Measurements from ENCODE around the gene AP3S2. TPM values are rescaled to one million over a fixed set of nuclear protein-coding genes. Genes with fewer than 3 reads are reported as not detected.

Gene AP3S2
- total and polyA plus RNA-seq, 2 donors (not counting 1 experiment from before 2014, with no cell fraction given): 11.3 to 32.3 TPM

DNA sequence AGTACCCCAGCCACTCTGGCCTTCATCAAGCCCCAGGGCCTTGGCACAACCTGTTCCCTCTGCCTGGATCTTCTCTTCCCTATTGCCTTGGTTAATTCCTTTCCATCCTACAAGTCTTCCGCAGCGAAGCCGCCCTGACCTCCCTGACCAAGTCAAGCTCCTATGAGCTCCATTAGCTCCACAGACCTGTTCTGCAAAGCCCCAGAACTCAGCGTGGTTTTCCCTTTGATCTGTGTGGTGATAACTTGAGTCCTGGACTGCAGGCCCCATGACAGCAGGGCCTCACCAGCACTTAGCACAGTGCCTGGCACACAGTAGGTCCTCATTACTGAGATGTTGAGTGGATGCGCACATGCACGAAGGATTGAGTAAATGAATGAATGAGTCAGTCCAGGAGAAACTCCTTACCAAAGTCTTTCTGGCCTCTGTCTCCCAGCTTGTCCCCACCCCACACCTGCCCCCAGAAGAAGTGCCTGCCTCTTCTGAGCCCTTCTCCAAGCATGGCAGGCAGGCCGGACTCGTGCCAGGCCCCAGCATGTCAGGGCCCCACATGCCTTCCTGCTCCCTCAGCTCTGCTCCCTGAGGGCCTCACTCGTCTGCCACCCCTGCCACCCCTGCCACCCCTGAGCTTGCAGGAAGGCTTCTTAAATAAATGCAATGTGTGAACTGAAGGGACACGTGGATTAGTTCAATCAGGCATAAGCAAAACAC, 85.5 kb downstream of the AP3S2 start:
- Mint-ChIP-seq H3K9me3 (ENCODE audit: insufficient read depth) (no peaks in the 10 kb centered on the region), H3K4me3 (no peak overlapping the region), H3K4me1 (no peaks in the 10 kb centered on the region), H3K27me3 (peaks cover 7% of the 10 kb centered on the region), H3K27ac (no peak overlapping the region)
- CTCF ChIA-PET: no interaction called here
- POLR2A ChIA-PET: no interaction called here
- Histone ChIP-seq H3K27ac (ENCODE audit: low read length in 2 of 2) (no peak overlapping the region), H3K4me3 (ENCODE audit: control extremely low read depth in 1 of 5, extremely low read depth in 1 of 5, insufficient read depth in 1 of 5, low read depth in 2 of 5, low read length in 4 of 5) (no peak overlapping the region), H3K4me2 (replicated peaks; ENCODE audit: low read depth, low read length, poor library complexity, severe bottlenecking) (no peak overlapping the region), H4K20me1 (ENCODE audit: control insufficient read depth, insufficient read depth, low read length, poor library complexity, severe bottlenecking) (no peaks in the 10 kb centered on the region), H3K79me2 (ENCODE audit: control insufficient read depth, insufficient read depth, low read length) (no peaks in the 10 kb centered on the region), H3K9ac (ENCODE audit: low read length) (no peak overlapping the region), H3K9me3 (ENCODE audit: control extremely low read depth in 1 of 3, control insufficient read depth in 2 of 3, insufficient read depth in 1 of 3, low read length in 2 of 3) (no peaks in the 10 kb centered on the region), H2AFZ (ENCODE audit: insufficient read depth, low read depth, low read length, poor library complexity, severe bottlenecking) (no peak overlapping the region), H3K4me1 (ENCODE audit: control insufficient read depth in 2 of 2, insufficient read depth in 2 of 2, low read length in 2 of 2) (no peaks in the 10 kb centered on the region), H3K27me3 (replicated peaks in 1 of 4; ENCODE audit: control extremely low read depth in 1 of 4, control insufficient read depth in 3 of 4, insufficient read depth in 4 of 4, low read length in 3 of 4) (peaks cover 0 to 14% (median 5%) of the 10 kb centered on the region in 4 experiments), H3K36me3 (replicated peaks in 1 of 2; ENCODE audit: control extremely low read depth in 1 of 2, control insufficient read depth in 1 of 2, extremely low read depth in 1 of 2, insufficient read depth in 2 of 2, low read length in 1 of 2) (no peaks in the 10 kb centered on the region)
- ATAC-seq (ENCODE audit: low read depth) (no peak), DNase-seq (no peak)
- WGBS (ENCODE audit: insufficient coverage): 87% methylated on average over 6 of the region's 10 CpGs
- intact Hi-C loops (cut with micrococcal nuclease): no loop called here
- TF ChIP-seq CTCF (IDR thresholded peaks at IDR 0.05): no peak

GRCh38 chr15:89807689-89808088, 86.1 kb downstream of the AP3S2 start:
- Mint-ChIP-seq H3K4me1 (no peaks in the 10 kb centered on the region), H3K27ac (no peak overlapping the region), H3K27me3 (peaks cover 6% of the 10 kb centered on the region), H3K4me3 (no peak overlapping the region), H3K9me3 (ENCODE audit: insufficient read depth) (no peaks in the 10 kb centered on the region)
- no peak overlapping the region for H2AFZ ChIP-seq (ENCODE audit: insufficient read depth, low read depth, low read length, poor library complexity, severe bottlenecking)
- no peak overlapping the region for H3K4me2 ChIP-seq (replicated peaks; ENCODE audit: low read depth, low read length, poor library complexity, severe bottlenecking)
- no peak for ATAC-seq (ENCODE audit: low read depth)
- no peak for DNase-seq
- no peak overlapping the region for H3K27ac ChIP-seq (ENCODE audit: low read length in 2 of 2)
- H3K27me3 ChIP-seq (replicated peaks in 1 of 4; ENCODE audit: control extremely low read depth in 1 of 4, control insufficient read depth in 3 of 4, insufficient read depth in 4 of 4, low read length in 3 of 4): peaks cover 0 to 8% (median 2%) of the 10 kb centered on the region in 4 experiments
- TF ChIP-seq EZH2 (IDR thresholded peaks at IDR 0.05; ENCODE audit: borderline replicate concordance, insufficient read depth, low read depth, low read length, poor library complexity, severe bottlenecking) (no peak), CTCF (IDR thresholded peaks at IDR 0.05) (no peak)
- 98% methylated on average over 5 of the region's 6 CpGs for WGBS (ENCODE audit: insufficient coverage)
- intact Hi-C loops (cut with micrococcal nuclease): no loop called here
- ChIA-PET CTCF (no interaction called here), POLR2A (no interaction called here)
- no peak overlapping the region for H3K9ac ChIP-seq (ENCODE audit: low read length)
- H3K4me3 ChIP-seq (ENCODE audit: control extremely low read depth in 1 of 5, extremely low read depth in 1 of 5, insufficient read depth in 1 of 5, low read depth in 2 of 5, low read length in 4 of 5): no peak overlapping the region
- no peaks in the 10 kb centered on the region for H3K36me3 ChIP-seq (replicated peaks in 1 of 2; ENCODE audit: control extremely low read depth in 1 of 2, control insufficient read depth in 1 of 2, extremely low read depth in 1 of 2, insufficient read depth in 2 of 2, low read length in 1 of 2)
- H3K9me3 ChIP-seq (ENCODE audit: control extremely low read depth in 1 of 3, control insufficient read depth in 2 of 3, insufficient read depth in 1 of 3, low read length in 2 of 3): no peaks in the 10 kb centered on the region
- H3K4me1 ChIP-seq (ENCODE audit: control insufficient read depth in 2 of 2, insufficient read depth in 2 of 2, low read length in 2 of 2): no peaks in the 10 kb centered on the region
- no peaks in the 10 kb centered on the region for H3K79me2 ChIP-seq (ENCODE audit: control insufficient read depth, insufficient read depth, low read length)
- no peaks in the 10 kb centered on the region for H4K20me1 ChIP-seq (ENCODE audit: control insufficient read depth, insufficient read depth, low read length, poor library complexity, severe bottlenecking)

Data from B cell (primary cell).